ENCODE data around the gene MAML3. TPM values are rescaled to one million over a fixed set of nuclear protein-coding genes. Genes with fewer than 3 reads are reported as not detected.

MAML3 gene
- total and polyA plus RNA-seq, 2 of the 13 experiments (the other 11 are each of a cell fraction or from before 2014, with no cell fraction given), result 0.05 to 0.13 TPM

- TF ChIP-seq REL (CRISPR knock-in tag; conservative IDR thresholded peaks at IDR 0.05) (no peak), RCOR2 (CRISPR knock-in tag; IDR thresholded peaks at IDR 0.05) (peak; percentile 93), CCAR2 (optimal IDR thresholded peaks at IDR 0.05; ENCODE audit: low read depth, low read length) (no peak), PAXIP1 (CRISPR knock-in tag; conservative IDR thresholded peaks at IDR 0.05) (peak; percentile 100), POLR2AphosphoS5 (IDR thresholded peaks at IDR 0.05; ENCODE audit: low read depth, low read length) (peak; percentile 54), E2F2 (CRISPR knock-in tag; IDR thresholded peaks at IDR 0.05; ENCODE audit: borderline replicate concordance) (0 out of 2 replicates have a peak, but pooled peaks have one; percentile 30), KDM5B (CRISPR knock-in tag; IDR thresholded peaks at IDR 0.05; ENCODE audit: borderline replicate concordance) (peak; percentile 71; the same call in 1 of the 2 replicates), ZNF543 (CRISPR knock-in tag; IDR thresholded peaks at IDR 0.05) (peak; percentile 81; the same call in 1 of the 2 replicates), PHB2 (IDR thresholded peaks at IDR 0.05; ENCODE audit: partially characterized antibody) (no peak), ZNF367 (CRISPR knock-in tag; IDR thresholded peaks at IDR 0.05; ENCODE audit: borderline replicate concordance) (no peak), MED8 (CRISPR knock-in tag; IDR thresholded peaks at IDR 0.05; ENCODE audit: insufficient replicate concordance) (peak; percentile 72), ZNF337 (CRISPR knock-in tag; IDR thresholded peaks at IDR 0.05; ENCODE audit: borderline replicate concordance, low read depth) (no peak), SP4 (CRISPR knock-in tag; IDR thresholded peaks at IDR 0.05) (0 out of 2 replicates have a peak, but pooled peaks have one; percentile 38), LRRFIP1 (CRISPR knock-in tag; conservative IDR thresholded peaks at IDR 0.05) (no peak)
- TF ChIP-seq, protein P1, sequence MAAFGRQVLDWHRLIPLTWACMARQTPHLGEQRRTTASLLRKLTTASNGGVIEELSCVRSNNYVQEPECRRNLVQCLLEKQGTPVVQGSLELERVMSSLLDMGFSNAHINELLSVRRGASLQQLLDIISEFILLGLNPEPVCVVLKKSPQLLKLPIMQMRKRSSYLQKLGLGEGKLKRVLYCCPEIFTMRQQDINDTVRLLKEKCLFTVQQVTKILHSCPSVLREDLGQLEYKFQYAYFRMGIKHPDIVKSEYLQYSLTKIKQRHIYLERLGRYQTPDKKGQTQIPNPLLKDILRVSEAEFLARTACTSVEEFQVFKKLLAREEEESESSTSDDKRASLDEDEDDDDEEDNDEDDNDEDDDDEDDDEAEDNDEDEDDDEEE (CRISPR knock-in tag; IDR thresholded peaks at IDR 0.05), result no peak
- TF ChIP-seq, protein P2, sequence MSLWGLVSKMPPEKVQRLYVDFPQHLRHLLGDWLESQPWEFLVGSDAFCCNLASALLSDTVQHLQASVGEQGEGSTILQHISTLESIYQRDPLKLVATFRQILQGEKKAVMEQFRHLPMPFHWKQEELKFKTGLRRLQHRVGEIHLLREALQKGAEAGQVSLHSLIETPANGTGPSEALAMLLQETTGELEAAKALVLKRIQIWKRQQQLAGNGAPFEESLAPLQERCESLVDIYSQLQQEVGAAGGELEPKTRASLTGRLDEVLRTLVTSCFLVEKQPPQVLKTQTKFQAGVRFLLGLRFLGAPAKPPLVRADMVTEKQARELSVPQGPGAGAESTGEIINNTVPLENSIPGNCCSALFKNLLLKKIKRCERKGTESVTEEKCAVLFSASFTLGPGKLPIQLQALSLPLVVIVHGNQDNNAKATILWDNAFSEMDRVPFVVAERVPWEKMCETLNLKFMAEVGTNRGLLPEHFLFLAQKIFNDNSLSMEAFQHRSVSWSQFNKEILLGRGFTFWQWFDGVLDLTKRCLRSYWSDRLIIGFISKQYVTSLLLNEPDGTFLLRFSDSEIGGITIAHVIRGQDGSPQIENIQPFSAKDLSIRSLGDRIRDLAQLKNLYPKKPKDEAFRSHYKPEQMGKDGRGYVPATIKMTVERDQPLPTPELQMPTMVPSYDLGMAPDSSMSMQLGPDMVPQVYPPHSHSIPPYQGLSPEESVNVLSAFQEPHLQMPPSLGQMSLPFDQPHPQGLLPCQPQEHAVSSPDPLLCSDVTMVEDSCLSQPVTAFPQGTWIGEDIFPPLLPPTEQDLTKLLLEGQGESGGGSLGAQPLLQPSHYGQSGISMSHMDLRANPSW (CRISPR knock-in tag; IDR thresholded peaks at IDR 0.05; ENCODE audit: borderline replicate concordance), result 0 out of 2 replicates have a peak, but pooled peaks have one; percentile 69
Measured at GRCh38 chr4:139841464-139842195, 312.4 kb downstream of the MAML3 start (continued).

Data from HepG2 (cell line).